Ishikawa (cell line): Measurements from ENCODE around the gene AKNA.

ENCODE experiments used
- CEBPB ChIP-seq: IDR thresholded peaks from 2 replicates; pipeline ENCODE4 v1.6.1; 2012
- CREB1 ChIP-seq: IDR thresholded peaks from 2 replicates; pipeline ENCODE4 v1.6.1; 2012; ENCODE audit warnings: low read depth
- EGR1 ChIP-seq: IDR thresholded peaks from 2 replicates; pipeline ENCODE4 v1.6.1; 2012
- EP300 ChIP-seq: IDR thresholded peaks from 2 replicates; pipeline ENCODE4 v1.6.1; 2012; ENCODE audit warnings: borderline replicate concordance
- FOXM1 ChIP-seq: IDR thresholded peaks from 2 replicates; pipeline ENCODE4 v1.6.1; 2012; ENCODE audit warnings: low read depth, borderline replicate concordance
- MAX ChIP-seq: IDR thresholded peaks from 2 replicates; pipeline ENCODE4 v1.6.1; 2012
- NFIC ChIP-seq: IDR thresholded peaks from 2 replicates; pipeline ENCODE4 v1.6.1; 2012
- RAD21 ChIP-seq: IDR thresholded peaks from 2 replicates; pipeline ENCODE4 v1.6.1; 2012; ENCODE audit warnings: low read depth
- REST ChIP-seq: IDR thresholded peaks from 2 replicates; pipeline ENCODE4 v1.6.1; 2012; ENCODE audit warnings: low read depth, mild to moderate bottlenecking
- TAF1 ChIP-seq: IDR thresholded peaks from 2 replicates; pipeline ENCODE4 v1.6.1; 2012; ENCODE audit warnings: low read depth, mild to moderate bottlenecking
- TCF12 ChIP-seq: IDR thresholded peaks from 2 replicates; pipeline ENCODE4 v1.6.1; 2012; ENCODE audit warnings: low read depth
- TEAD4 ChIP-seq: IDR thresholded peaks from 2 replicates; pipeline ENCODE4 v1.6.1; 2012
- USF1 ChIP-seq: IDR thresholded peaks from 2 replicates; pipeline ENCODE4 v1.6.1; 2012
- YY1 ChIP-seq: IDR thresholded peaks from 2 replicates; pipeline ENCODE4 v1.6.1; 2012; ENCODE audit warnings: low read depth
- ZBTB7A ChIP-seq: IDR thresholded peaks from 2 replicates; pipeline ENCODE4 v1.6.1; 2012; ENCODE audit warnings: low read depth

The AKNA gene

GRCh38 chr9:114291886-114292590 is 95.7 kb downstream of the AKNA start:
- no peak for TF ChIP-seq TEAD4
- TF ChIP-seq REST: no peak
- no peak for TF ChIP-seq ZBTB7A
- TF ChIP-seq NFIC: no peak

- TF ChIP-seq RAD21: peak; percentile 93
- no peak for TF ChIP-seq MAX
Measured at GRCh38 chr9:114291064-114291474, 96.7 kb downstream of the AKNA start.

- TF ChIP-seq MAX: no peak
- no peak for TF ChIP-seq NFIC
- TF ChIP-seq TCF12: no peak
- no peak for TF ChIP-seq EGR1
- TF ChIP-seq EP300: no peak
- TF ChIP-seq RAD21: no peak
- TF ChIP-seq CEBPB: no peak
- no peak for TF ChIP-seq REST
- TF ChIP-seq TAF1: no peak
- no peak for TF ChIP-seq TEAD4
- no peak for TF ChIP-seq CREB1
- no peak for TF ChIP-seq YY1
- no peak for TF ChIP-seq USF1
- TF ChIP-seq FOXM1: no peak
- TF ChIP-seq ZBTB7A: no peak
Measured at GRCh38 chr9:114290561-114290986, 97.2 kb downstream of the AKNA start.

GRCh38 chr9:114289571-114290481 is 98.0 kb downstream of the AKNA start:
- TF ChIP-seq FOXM1 (no peak), TAF1 (no peak), TCF12 (no peak), EGR1 (no peak), ZBTB7A (no peak), RAD21 (no peak), TEAD4 (no peak), CEBPB (no peak), NFIC (no peak), REST (no peak), YY1 (no peak), MAX (no peak), USF1 (no peak), EP300 (no peak), CREB1 (no peak)
